NCI-H187 treated with DMSO at 0.1 percent for 48 hours (cell line): Measurements from ENCODE around the gene SUCLG2.

Source experiments
- DNase-seq: peaks from one replicate; lab custom pipeline; 2025; lab: John Stamatoyannopoulos, UW

The SUCLG2 gene

GRCh38 chr3:67648701-67649100 lies 5.7 kb downstream of the SUCLG2 start:
- no peak for DNase-seq

GRCh38 chr3:67648229-67648628 lies 6.2 kb downstream of the SUCLG2 start:
- DNase-seq, result no peak

GRCh38 chr3:67647390-67647878 lies 7.0 kb downstream of the SUCLG2 start:
- DNase-seq, result no peak

- DNase-seq, result no peak
These were observed 7.7 kb downstream of the SUCLG2 start for GRCh38 chr3:67646586-67647234.

- DNase-seq, result no peak
These were observed 9.6 kb downstream of the SUCLG2 start for GRCh38 chr3:67644827-67645226.

- DNase-seq, result no peak
These were observed 11.7 kb downstream of the SUCLG2 start for GRCh38 chr3:67642734-67643133.

GRCh38 chr3:67642190-67642589 lies 12.2 kb downstream of the SUCLG2 start:
- no peak for DNase-seq

- DNase-seq, result no peak
These were observed 13.0 kb downstream of the SUCLG2 start for GRCh38 chr3:67641451-67641850.

- DNase-seq, result no peak
These were observed 14.3 kb downstream of the SUCLG2 start for GRCh38 chr3:67640023-67640660.

GRCh38 chr3:67637255-67637900 lies 17.0 kb downstream of the SUCLG2 start:
- DNase-seq, result no peak

GRCh38 chr3:67635806-67636205 lies 18.6 kb downstream of the SUCLG2 start:
- no peak for DNase-seq

- DNase-seq, result no peak
These were observed 19.2 kb downstream of the SUCLG2 start for GRCh38 chr3:67635257-67635656.

- no peak for DNase-seq
These were observed 23.6 kb downstream of the SUCLG2 start for GRCh38 chr3:67630666-67631362.

GRCh38 chr3:67624687-67625086 lies 29.7 kb downstream of the SUCLG2 start:
- no peak for DNase-seq

- DNase-seq, result no peak
These were observed 30.3 kb downstream of the SUCLG2 start for GRCh38 chr3:67624078-67624477.

GRCh38 chr3:67622652-67623051 lies 31.8 kb downstream of the SUCLG2 start:
- no peak for DNase-seq

- DNase-seq, result no peak
These were observed 33.5 kb downstream of the SUCLG2 start for GRCh38 chr3:67620869-67621268.

GRCh38 chr3:67619991-67620390 lies 34.4 kb downstream of the SUCLG2 start:
- DNase-seq, result no peak

- DNase-seq, result no peak
These were observed 36.9 kb downstream of the SUCLG2 start for GRCh38 chr3:67617518-67617917.

- no peak for DNase-seq
These were observed 38.4 kb downstream of the SUCLG2 start for GRCh38 chr3:67616046-67616445.

- DNase-seq, result no peak
These were observed 40.2 kb downstream of the SUCLG2 start for GRCh38 chr3:67614195-67614594.

GRCh38 chr3:67610458-67610857 lies 44.0 kb downstream of the SUCLG2 start:
- DNase-seq, result no peak

GRCh38 chr3:67609709-67610108 lies 44.7 kb downstream of the SUCLG2 start:
- no peak for DNase-seq
